GM19467 (cell line): ENCODE results near the gene TAB3.

Source experiments
- ATAC-seq: cut with Tn5 transposase; IDR thresholded peaks from one replicate; pipeline ENCODE4 v1.9.1; 2021; ENCODE audit warnings: mild to moderate bottlenecking, moderate library complexity; ENCODE audit not compliant: unreplicated experiment

Gene TAB3

GRCh38 chrX:30779453-30780030 is 109.5 kb downstream of the TAB3 start:
- no peak for ATAC-seq

- no peak for ATAC-seq
Observed at GRCh38 chrX:30777575-30777974, 111.5 kb downstream of the TAB3 start.
